Measurements from ENCODE around the gene STIP1.

DNA sequence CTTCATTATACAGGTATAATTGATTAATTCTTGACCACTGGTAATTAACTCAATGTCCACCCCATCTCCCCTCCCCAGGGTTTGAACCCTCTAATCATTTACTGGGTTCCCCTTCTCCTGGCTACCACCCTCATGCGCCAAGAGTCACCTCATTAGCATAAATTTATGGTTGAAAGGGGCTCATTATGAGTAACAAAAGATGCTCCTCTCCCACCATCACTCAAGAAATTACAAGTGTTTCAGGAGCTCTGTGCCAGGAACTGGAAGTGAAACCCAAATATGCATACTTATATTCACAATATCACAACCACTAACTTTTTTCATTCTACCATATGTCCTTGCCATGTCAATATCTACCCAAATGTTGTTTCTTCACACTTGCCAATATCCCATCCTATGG is 7.8 kb upstream of the STIP1 start:
- TF ChIP-seq, protein P1, sequence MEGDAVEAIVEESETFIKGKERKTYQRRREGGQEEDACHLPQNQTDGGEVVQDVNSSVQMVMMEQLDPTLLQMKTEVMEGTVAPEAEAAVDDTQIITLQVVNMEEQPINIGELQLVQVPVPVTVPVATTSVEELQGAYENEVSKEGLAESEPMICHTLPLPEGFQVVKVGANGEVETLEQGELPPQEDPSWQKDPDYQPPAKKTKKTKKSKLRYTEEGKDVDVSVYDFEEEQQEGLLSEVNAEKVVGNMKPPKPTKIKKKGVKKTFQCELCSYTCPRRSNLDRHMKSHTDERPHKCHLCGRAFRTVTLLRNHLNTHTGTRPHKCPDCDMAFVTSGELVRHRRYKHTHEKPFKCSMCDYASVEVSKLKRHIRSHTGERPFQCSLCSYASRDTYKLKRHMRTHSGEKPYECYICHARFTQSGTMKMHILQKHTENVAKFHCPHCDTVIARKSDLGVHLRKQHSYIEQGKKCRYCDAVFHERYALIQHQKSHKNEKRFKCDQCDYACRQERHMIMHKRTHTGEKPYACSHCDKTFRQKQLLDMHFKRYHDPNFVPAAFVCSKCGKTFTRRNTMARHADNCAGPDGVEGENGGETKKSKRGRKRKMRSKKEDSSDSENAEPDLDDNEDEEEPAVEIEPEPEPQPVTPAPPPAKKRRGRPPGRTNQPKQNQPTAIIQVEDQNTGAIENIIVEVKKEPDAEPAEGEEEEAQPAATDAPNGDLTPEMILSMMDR (IDR thresholded peaks at IDR 0.05; ENCODE audit: insufficient read depth, low read depth, low read length): no peak
- TF ChIP-seq EZH2 (IDR thresholded peaks at IDR 0.05; ENCODE audit: insufficient read depth, low read length): no peak

Measured in astrocyte (in vitro differentiated cells and primary cell).